ENCODE results near the gene ZSCAN20. TPM values are rescaled to one million over a fixed set of nuclear protein-coding genes. Genes with fewer than 3 reads are reported as not detected.

The ZSCAN20 gene
- polyA plus RNA-seq, 10 donors = 2.2 to 3.1 (median 3.0) TPM

DNA sequence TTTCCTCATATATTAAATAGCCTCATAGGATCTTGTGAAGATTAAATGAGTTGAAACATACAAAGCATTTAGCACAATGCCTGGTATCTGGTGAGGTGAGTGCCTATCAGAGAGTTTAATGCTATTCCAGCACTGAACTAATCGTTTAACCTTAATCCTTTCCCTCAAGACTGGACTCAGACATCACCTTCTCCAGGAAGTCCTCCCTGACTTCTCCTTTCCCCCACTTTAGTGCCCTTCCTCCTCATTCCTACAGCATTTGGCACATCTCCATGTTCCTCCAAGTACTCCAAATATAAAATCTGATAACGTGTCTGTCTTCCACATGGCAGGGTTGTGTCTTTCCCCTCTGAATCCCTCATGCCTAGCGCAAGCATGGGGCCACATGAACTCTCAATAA, 59.8 kb downstream of the ZSCAN20 start:
- DNase-seq = no peak

DNA sequence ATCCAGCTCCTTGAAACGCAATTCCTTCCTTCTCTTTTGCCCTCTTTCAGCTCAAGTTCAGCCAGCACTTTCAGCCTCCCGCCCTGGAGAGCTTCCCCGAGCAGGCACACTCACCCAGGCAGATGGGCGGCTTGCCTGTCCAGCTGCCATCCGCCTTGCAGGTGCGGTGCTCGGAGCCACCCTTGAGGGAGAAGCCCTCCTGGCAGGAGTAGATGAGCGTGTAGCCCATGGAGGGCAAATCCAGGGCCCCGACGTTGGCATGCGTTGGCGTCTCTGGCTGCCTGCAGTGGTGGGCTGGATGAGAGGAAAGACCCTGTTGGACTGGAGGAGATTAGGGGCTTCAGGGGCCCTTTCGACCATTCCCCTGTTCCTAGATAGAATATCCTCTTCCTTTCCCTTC, 60.5 kb downstream of the ZSCAN20 start:
- no peak for DNase-seq

DNA sequence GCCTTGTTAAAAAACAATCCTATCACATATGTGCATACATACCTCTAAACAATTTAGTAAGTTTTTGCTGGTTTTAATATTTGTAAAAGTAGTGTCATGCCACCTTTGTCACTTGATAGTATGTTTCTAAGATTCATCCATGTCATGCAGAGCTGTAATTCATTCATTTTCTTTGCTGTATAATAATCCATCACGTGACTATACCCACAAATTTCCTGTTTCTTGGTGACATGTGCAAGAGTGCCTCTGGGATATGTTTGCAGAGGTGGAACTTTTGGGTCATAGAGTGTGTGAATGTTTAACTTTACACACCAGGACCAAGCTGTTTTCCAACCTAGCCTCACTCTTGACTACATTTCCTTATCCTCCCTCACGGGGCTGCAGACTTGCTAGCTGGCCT, 62.9 kb downstream of the ZSCAN20 start:
- no peak for DNase-seq

DNA sequence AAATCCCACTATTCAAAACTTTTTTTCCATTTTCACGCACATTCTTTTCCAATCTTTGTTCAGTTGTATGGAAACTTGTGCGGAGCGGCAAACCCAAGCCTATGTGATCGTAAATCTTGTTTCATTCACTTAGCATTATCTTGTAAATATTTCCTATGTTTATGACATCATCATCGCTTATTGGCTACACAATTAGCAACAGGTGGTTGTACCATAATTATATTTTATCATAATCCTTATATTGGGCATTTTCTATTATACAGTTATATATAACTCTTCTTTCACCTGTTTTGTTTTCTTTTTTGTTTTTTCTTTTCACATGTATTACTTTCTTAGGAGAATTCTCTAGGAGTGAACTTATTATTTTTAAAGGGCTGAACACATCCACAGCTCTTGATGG, 65.4 kb downstream of the ZSCAN20 start:
- DNase-seq = no peak

DNA sequence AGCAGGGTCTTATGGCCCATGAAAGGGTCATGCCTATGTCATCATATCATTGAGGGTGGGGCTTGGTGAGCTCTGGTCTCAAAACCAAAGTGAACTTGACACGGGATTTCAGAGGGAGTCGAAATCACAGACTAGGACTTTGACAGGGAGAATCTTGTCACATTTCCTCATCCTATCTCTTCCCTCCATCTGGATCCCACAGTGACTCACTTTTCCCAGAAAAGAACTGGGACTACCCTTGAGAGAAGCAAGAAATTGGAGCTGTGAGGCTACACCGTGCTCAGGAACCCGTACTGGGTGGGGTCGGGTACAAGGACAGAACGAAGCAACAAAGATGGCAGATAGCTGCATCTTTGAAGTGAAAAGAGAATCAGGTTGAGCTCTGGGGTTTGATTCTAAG, 69.5 kb downstream of the ZSCAN20 start:
- DNase-seq = no peak

Other genes with a start within 250 kb of the ZSCAN20 start
- gene ZNF362, start 216.2 kb upstream of the ZSCAN20 start, polyA plus RNA-seq (ENCODE audit: insufficient read length in 10 of 10) = 10 to 100 TPM; 27.6 to 40.1 (median 31.9) TPM
- under 1 TPM in 2 of 10 donors, not detected in 8; 0.12 to 0.27 TPM for gene A3GALT2, start 151.5 kb upstream of the ZSCAN20 start, polyA plus RNA-seq (ENCODE audit: insufficient read length in 10 of 10)
- 10 to 100 TPM; 63.4 to 73.7 (median 67.6) TPM for gene PHC2, start 41.5 kb upstream of the ZSCAN20 start, polyA plus RNA-seq (ENCODE audit: insufficient read length in 10 of 10)